Esophagus squamous epithelium (tissue), 4 donors: ENCODE measurements around the gene GAS7.

Source experiments
- POLR2A ChIP-seq, 4 donors: fragments of 450-650 bp; IDR thresholded peaks; one replicate each; pipeline ENCODE4 v1.6.1; 2017; ENCODE audit warnings: antibody characterized with exemption in 4 of 4, mild to moderate bottlenecking in 4 of 4, moderate library complexity in 3 of 4
- TF ChIP-seq, protein P1 (sequence below), 6 experiments: fragments of 450-650 bp in 4 of 6; fragments of 200-600 bp in 2 of 6; sonication (generic) in 2 of 6; IDR thresholded peaks; one replicate each; pipeline ENCODE4 v1.5.1; 2016 to 2019; ENCODE audit warnings: antibody characterized with exemption in 6 of 6, mild to moderate bottlenecking in 4 of 6, moderate library complexity in 4 of 6

GRCh38 chr17:9911089-9911488 is 287.3 kb downstream of the GAS7 start:
- TF ChIP-seq, protein P1, sequence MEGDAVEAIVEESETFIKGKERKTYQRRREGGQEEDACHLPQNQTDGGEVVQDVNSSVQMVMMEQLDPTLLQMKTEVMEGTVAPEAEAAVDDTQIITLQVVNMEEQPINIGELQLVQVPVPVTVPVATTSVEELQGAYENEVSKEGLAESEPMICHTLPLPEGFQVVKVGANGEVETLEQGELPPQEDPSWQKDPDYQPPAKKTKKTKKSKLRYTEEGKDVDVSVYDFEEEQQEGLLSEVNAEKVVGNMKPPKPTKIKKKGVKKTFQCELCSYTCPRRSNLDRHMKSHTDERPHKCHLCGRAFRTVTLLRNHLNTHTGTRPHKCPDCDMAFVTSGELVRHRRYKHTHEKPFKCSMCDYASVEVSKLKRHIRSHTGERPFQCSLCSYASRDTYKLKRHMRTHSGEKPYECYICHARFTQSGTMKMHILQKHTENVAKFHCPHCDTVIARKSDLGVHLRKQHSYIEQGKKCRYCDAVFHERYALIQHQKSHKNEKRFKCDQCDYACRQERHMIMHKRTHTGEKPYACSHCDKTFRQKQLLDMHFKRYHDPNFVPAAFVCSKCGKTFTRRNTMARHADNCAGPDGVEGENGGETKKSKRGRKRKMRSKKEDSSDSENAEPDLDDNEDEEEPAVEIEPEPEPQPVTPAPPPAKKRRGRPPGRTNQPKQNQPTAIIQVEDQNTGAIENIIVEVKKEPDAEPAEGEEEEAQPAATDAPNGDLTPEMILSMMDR (IDR thresholded peaks at IDR 0.05), result no peak
- TF ChIP-seq POLR2A (IDR thresholded peaks at IDR 0.05), result no peak
